ENCODE measurements around the gene CACNG4.

CACNG4 gene

GRCh38 chr17:67044016-67044772, 79.7 kb downstream of the CACNG4 start, which contains the start of gene CACNG1:
Gene CACNG1, plus strand, starts transcription at chr17:67044554. Its CDS starts 107 bp downstream, at chr17:67044661.
- no peak for DNase-seq

GRCh38 chr17:67044940-67045339, 80.4 kb downstream of the CACNG4 start:
- no peak for DNase-seq

- DNase-seq: no peak
Observed at GRCh38 chr17:67046398-67046797, 81.9 kb downstream of the CACNG4 start.

- no peak for DNase-seq
Observed at GRCh38 chr17:67047382-67047781, 82.9 kb downstream of the CACNG4 start.

GRCh38 chr17:67049025-67049739, 84.7 kb downstream of the CACNG4 start:
- no peak for DNase-seq

GRCh38 chr17:67050066-67050465, 85.6 kb downstream of the CACNG4 start:
- DNase-seq: no peak

GRCh38 chr17:67050471-67051154, 86.1 kb downstream of the CACNG4 start:
- no peak for DNase-seq

GRCh38 chr17:67051155-67051538, 86.6 kb downstream of the CACNG4 start:
- DNase-seq: no peak

- no peak for DNase-seq
Observed at GRCh38 chr17:67051837-67052236, 87.3 kb downstream of the CACNG4 start.

GRCh38 chr17:67052720-67053437, 88.4 kb downstream of the CACNG4 start:
- no peak for DNase-seq

GRCh38 chr17:67053438-67054000, 89.0 kb downstream of the CACNG4 start:
- no peak for DNase-seq

- DNase-seq: no peak
Observed at GRCh38 chr17:67054011-67054591, 89.6 kb downstream of the CACNG4 start.

GRCh38 chr17:67054608-67055007, 90.1 kb downstream of the CACNG4 start:
- DNase-seq: no peak

- DNase-seq: no peak
Observed at GRCh38 chr17:67055041-67055443, 90.5 kb downstream of the CACNG4 start.

GRCh38 chr17:67055811-67056745, 91.6 kb downstream of the CACNG4 start:
- DNase-seq: no peak

GRCh38 chr17:67056746-67057490, 92.4 kb downstream of the CACNG4 start:
- DNase-seq: no peak

GRCh38 chr17:67058036-67058435, 93.5 kb downstream of the CACNG4 start:
- no peak for DNase-seq

GRCh38 chr17:67059372-67059771, 94.9 kb downstream of the CACNG4 start:
- no peak for DNase-seq

- DNase-seq: no peak
Observed at GRCh38 chr17:67063141-67063540, 98.6 kb downstream of the CACNG4 start.

GRCh38 chr17:67066717-67067116, 102.2 kb downstream of the CACNG4 start:
- no peak for DNase-seq

Data from CD4-positive, alpha-beta T cell treated with Interleukin-12 subunit alpha and Interleukin-12 subunit beta, for 1 hour (primary cell).